Gastrocnemius medialis (tissue), 4 donors: ENCODE measurements around the gene IGSF9B.

Source experiments
- POLR2A ChIP-seq, 2 donors: fragments of 450-650 bp; IDR thresholded peaks; one replicate each; pipeline ENCODE4 v1.6.1; 2017; ENCODE audit warnings: antibody characterized with exemption in 2 of 2, mild to moderate bottlenecking in 2 of 2, moderate library complexity in 2 of 2
- TF ChIP-seq, protein P1 (sequence below), 5 experiments: fragments of 450-650 bp in 3 of 5; fragments of 200-600 bp in 2 of 5; sonication (generic) in 2 of 5; IDR thresholded peaks in 4 of 5; conservative IDR thresholded peaks in 1 of 5; 1 replicate in 4 of 5; 2 replicates in 1 of 5; pipeline ENCODE4 v1.5.1; 2016 to 2019; ENCODE audit warnings: antibody characterized with exemption in 5 of 5, mild to moderate bottlenecking in 3 of 5, moderate library complexity in 3 of 5

DNA sequence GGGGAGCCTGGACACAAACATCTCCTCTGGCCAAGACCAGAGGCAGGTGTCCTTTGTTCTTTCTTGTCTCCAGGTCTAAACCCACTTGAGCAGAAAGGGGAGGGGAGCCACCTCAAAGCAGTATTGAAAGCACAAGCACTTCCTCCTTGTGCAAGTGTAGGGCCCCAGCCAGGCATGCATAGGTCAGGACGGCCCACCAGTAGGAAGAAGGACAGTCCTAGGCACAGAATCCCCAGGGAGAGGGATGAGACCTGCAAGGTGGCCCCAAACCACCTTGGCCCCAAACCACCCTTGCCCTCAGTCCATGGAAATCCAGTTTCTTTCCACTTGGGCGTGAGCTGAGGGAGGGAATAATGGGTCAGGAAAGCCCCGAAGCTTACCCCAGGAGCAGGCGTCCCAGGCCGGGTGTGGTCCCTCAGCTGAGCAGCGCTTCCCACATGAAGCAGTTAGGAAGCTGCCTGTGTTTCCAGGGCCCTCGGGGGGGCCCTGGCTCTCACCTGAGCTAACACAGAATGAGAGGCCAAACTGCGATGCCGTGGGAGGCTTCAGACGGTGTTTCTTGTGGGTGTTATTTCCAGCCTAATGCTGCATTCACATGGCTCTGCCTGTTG, 20.4 kb upstream of the IGSF9B start:
- TF ChIP-seq, protein P1, sequence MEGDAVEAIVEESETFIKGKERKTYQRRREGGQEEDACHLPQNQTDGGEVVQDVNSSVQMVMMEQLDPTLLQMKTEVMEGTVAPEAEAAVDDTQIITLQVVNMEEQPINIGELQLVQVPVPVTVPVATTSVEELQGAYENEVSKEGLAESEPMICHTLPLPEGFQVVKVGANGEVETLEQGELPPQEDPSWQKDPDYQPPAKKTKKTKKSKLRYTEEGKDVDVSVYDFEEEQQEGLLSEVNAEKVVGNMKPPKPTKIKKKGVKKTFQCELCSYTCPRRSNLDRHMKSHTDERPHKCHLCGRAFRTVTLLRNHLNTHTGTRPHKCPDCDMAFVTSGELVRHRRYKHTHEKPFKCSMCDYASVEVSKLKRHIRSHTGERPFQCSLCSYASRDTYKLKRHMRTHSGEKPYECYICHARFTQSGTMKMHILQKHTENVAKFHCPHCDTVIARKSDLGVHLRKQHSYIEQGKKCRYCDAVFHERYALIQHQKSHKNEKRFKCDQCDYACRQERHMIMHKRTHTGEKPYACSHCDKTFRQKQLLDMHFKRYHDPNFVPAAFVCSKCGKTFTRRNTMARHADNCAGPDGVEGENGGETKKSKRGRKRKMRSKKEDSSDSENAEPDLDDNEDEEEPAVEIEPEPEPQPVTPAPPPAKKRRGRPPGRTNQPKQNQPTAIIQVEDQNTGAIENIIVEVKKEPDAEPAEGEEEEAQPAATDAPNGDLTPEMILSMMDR (IDR thresholded peaks at IDR 0.05 in 4 of 5, conservative IDR thresholded peaks at IDR 0.05 in 1 of 5), result no peak
- no peak for TF ChIP-seq POLR2A (IDR thresholded peaks at IDR 0.05)
